HG03378 (cell line): ENCODE results near the gene PRR7.

ENCODE experiments used
- ATAC-seq: cut with Tn5 transposase; IDR thresholded peaks from one replicate; pipeline ENCODE4 v1.9.1; 2021; ENCODE audit warnings: mild to moderate bottlenecking, moderate library complexity; ENCODE audit not compliant: unreplicated experiment

Gene PRR7

GRCh38 chr5:177497292-177498012 is 50.8 kb downstream of the PRR7 start, which contains the start of gene PDLIM7:
PDLIM7 (minus strand) TSS chr5:177497604; CDS start chr5:177496512, 1,092 bp downstream.
- peak; percentile 63 for ATAC-seq

- ATAC-seq = no peak
These were observed 51.6 kb downstream of the PRR7 start for GRCh38 chr5:177498013-177498787.

- no peak for ATAC-seq
These were observed 53.2 kb downstream of the PRR7 start for GRCh38 chr5:177499842-177500241.

GRCh38 chr5:177500685-177501522 is 54.3 kb downstream of the PRR7 start:
- no peak for ATAC-seq

- ATAC-seq = no peak
These were observed 55.5 kb downstream of the PRR7 start for GRCh38 chr5:177501874-177502678.

- ATAC-seq = no peak
These were observed 56.3 kb downstream of the PRR7 start for GRCh38 chr5:177502886-177503285.

GRCh38 chr5:177503351-177504085 is 56.9 kb downstream of the PRR7 start:
- no peak for ATAC-seq

- ATAC-seq = no peak
These were observed 57.8 kb downstream of the PRR7 start for GRCh38 chr5:177504086-177505056.

GRCh38 chr5:177505075-177505474 is 58.5 kb downstream of the PRR7 start:
- ATAC-seq = no peak
